Testis (tissue), 3 donors: ENCODE results near the gene FUT6. TPM values are rescaled to one million over a fixed set of nuclear protein-coding genes. Genes with fewer than 3 reads are reported as not detected.

Source experiments
- DNase-seq: peaks from one replicate; pipeline ENCODE4 v3.0.0-alpha.2; 2019
- H3K27ac ChIP-seq, 2 donors: fragments of 200-600 bp; sonication (generic); one replicate each; pipeline ENCODE4 v1.5.1; 2019
- H3K27me3 ChIP-seq: fragments of 200-600 bp; sonication (generic); one replicate; pipeline ENCODE4 v1.5.1; 2019
- H3K36me3 ChIP-seq: fragments of 200-600 bp; sonication (generic); one replicate; pipeline ENCODE4 v1.5.1; 2017; ENCODE audit warnings: low read depth; ENCODE audit errors: missing control alignments
- H3K4me1 ChIP-seq: fragments of 200-600 bp; sonication (generic); one replicate; pipeline ENCODE4 v1.5.1; 2019
- H3K4me3 ChIP-seq, 2 donors: fragments of 200-600 bp; sonication (generic); one replicate each; pipeline ENCODE4 v1.5.1; 2017 to 2019
- H3K9me3 ChIP-seq: fragments of 200-600 bp; sonication (generic); one replicate; pipeline ENCODE4 v1.5.1; 2017
- POLR2A ChIP-seq: fragments of 450-650 bp; IDR thresholded peaks from one replicate; pipeline ENCODE4 v1.6.1; 2017; ENCODE audit warnings: antibody characterized with exemption, mild to moderate bottlenecking, moderate library complexity
- WGBS, 2 donors: methylation state at CpG; one replicate each; pipeline ENCODE4 v1.1.5; 2018; 5-methylcytosine and 5-hydroxymethylcytosine counted together
- intact Hi-C: fragments of 100-400 bp; cut with DNase I; formaldehyde crosslinking; loops from one replicate; pipeline ENCODE4 v1.15.1; 2023; ENCODE audit warnings: low total_unique reads
- polyA plus RNA-seq: library from polyadenylated mRNA; stranded (reverse); fragments of 350-450 nt; fragmentation: Illumina TruSeq; extraction: RNeasy Lipid Tissue Mini Kit (QIAGEN cat#74804); gene quantifications from one replicate; pipeline ENCODE4 v1.2.3, GENCODE V29; 2014; ENCODE audit warnings: low read depth, low replicate concordance; ENCODE audit not compliant: insufficient read depth
- total RNA-seq, 2 donors: library from RNA; depleted of rRNA; stranded (reverse); fragments of >200 nt; gene quantifications; one replicate each; pipeline ENCODE4 v1.2.3, GENCODE V29; 2016
- TF ChIP-seq, protein P1 (sequence below), 3 experiments: fragments of 450-650 bp in 2 of 3; fragments of 200-600 bp in 1 of 3; sonication (generic) in 1 of 3; IDR thresholded peaks; one replicate each; pipeline ENCODE4 v1.5.1; 2016 to 2019; ENCODE audit warnings: antibody characterized with exemption in 3 of 3, mild to moderate bottlenecking in 2 of 3, moderate library complexity in 1 of 3

Gene FUT6
- total and polyA plus RNA-seq, 3 donors from 2014 or later, result 0.19 to 0.84 (median 0.39) TPM

DNA sequence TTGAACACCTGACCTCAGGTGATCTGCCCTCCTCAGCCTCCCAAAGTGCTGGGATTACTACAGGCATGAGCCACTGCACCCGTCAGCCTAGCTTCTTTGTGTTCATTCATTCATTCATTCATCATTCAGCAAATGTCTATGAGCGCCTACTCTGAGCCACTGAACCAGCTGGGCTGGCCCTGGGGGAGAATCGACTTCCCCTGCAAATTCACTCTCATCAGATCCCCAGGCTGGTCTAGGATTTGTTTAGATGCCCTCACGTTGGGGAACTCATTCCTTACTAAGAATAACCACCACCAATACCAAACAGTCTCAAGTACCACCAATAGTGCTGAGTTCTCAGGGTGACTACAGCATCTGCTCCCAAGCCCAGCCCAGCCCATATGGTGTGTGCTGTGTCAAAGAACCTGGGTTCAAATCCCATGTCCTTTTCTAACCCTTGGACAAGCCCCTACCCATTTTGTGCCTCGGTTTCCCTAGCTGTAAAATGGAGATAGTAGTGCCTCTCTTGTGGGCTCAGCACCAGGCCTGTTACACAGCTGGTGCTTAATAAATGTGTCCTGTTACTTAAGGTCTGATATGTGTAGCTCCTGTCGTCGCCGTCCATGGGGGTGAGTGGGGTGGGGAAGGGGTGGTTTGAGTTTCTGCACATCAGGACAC is 17.9 kb downstream of the FUT6 start:
- TF ChIP-seq, protein P1, sequence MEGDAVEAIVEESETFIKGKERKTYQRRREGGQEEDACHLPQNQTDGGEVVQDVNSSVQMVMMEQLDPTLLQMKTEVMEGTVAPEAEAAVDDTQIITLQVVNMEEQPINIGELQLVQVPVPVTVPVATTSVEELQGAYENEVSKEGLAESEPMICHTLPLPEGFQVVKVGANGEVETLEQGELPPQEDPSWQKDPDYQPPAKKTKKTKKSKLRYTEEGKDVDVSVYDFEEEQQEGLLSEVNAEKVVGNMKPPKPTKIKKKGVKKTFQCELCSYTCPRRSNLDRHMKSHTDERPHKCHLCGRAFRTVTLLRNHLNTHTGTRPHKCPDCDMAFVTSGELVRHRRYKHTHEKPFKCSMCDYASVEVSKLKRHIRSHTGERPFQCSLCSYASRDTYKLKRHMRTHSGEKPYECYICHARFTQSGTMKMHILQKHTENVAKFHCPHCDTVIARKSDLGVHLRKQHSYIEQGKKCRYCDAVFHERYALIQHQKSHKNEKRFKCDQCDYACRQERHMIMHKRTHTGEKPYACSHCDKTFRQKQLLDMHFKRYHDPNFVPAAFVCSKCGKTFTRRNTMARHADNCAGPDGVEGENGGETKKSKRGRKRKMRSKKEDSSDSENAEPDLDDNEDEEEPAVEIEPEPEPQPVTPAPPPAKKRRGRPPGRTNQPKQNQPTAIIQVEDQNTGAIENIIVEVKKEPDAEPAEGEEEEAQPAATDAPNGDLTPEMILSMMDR (IDR thresholded peaks at IDR 0.05), result no peak
- no peak for TF ChIP-seq POLR2A
- intact Hi-C loops, result no loop called here
- H3K9me3 ChIP-seq, result no peaks in the 10 kb centered on the region
- H3K36me3 ChIP-seq, result no peaks in the 10 kb centered on the region
- 47 to 68% methylated on average over 8 of the region's 8 CpGs for WGBS, 2 donors
- H3K27ac ChIP-seq, result no peak overlapping the region
- no peaks in the 10 kb centered on the region for H3K27me3 ChIP-seq
- no peak overlapping the region for H3K4me3 ChIP-seq
- no peaks in the 10 kb centered on the region for H3K4me1 ChIP-seq
- DNase-seq, result no peak

- Histone ChIP-seq H3K4me1 (no peaks in the 10 kb centered on the region), H3K27ac (no peak overlapping the region), H3K4me3 (no peak overlapping the region), H3K9me3 (no peaks in the 10 kb centered on the region), H3K36me3 (no peaks in the 10 kb centered on the region), H3K27me3 (no peaks in the 10 kb centered on the region)
- DNase-seq, result no peak
- 55 to 59% methylated on average over 6 of the region's 6 CpGs for WGBS, 2 donors
- no peak for TF ChIP-seq POLR2A
- TF ChIP-seq, protein P1 (IDR thresholded peaks at IDR 0.05), result no peak
- intact Hi-C loops, result no loop called here
These were observed 18.7 kb downstream of the FUT6 start for GRCh38 chr19:5820785-5821184.

DNA sequence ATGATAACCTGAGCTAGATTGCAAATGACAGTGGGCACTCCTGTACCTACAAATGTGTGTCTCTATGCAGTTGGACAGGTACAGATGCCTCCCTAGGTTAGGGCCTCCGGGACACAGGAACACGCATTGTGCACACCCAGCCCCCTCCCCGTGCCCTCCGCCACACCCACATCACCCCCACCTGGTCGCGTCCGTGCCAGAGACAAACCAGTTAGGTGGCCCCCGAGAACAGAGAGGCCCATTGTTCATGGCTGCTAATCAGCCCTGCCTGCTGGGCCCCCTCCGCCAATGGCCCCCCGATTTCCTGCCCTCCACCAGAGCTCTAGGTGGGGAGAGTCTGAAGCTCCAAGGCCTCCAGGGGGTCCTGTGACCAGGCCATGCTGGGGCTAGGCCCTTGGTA is 20.9 kb downstream of the FUT6 start:
- H3K4me3 ChIP-seq, result no peak overlapping the region
- no peaks in the 10 kb centered on the region for H3K27me3 ChIP-seq
- H3K27ac ChIP-seq, result no peak overlapping the region
- no peaks in the 10 kb centered on the region for H3K9me3 ChIP-seq
- intact Hi-C loops, result no loop called here
- TF ChIP-seq POLR2A, result no peak
- TF ChIP-seq, protein P1 (IDR thresholded peaks at IDR 0.05), result no peak
- H3K36me3 ChIP-seq, result no peaks in the 10 kb centered on the region
- no peak for DNase-seq
- WGBS, 2 donors, result 71 to 84% methylated on average over 10 of the region's 10 CpGs
- H3K4me1 ChIP-seq, result no peaks in the 10 kb centered on the region

GRCh38 chr19:5817218-5817617 is 22.3 kb downstream of the FUT6 start:
- DNase-seq, result no peak
- Histone ChIP-seq H3K27ac (no peak overlapping the region), H3K27me3 (no peaks in the 10 kb centered on the region), H3K4me1 (no peaks in the 10 kb centered on the region), H3K9me3 (no peaks in the 10 kb centered on the region), H3K36me3 (no peaks in the 10 kb centered on the region), H3K4me3 (no peak overlapping the region)
- intact Hi-C loops, result no loop called here
- 85 to 90% methylated on average over 2 of the region's 2 CpGs for WGBS, 2 donors
- TF ChIP-seq, protein P1 (IDR thresholded peaks at IDR 0.05), result no peak
- TF ChIP-seq POLR2A, result no peak

GRCh38 chr19:5814852-5815246 is 24.7 kb downstream of the FUT6 start:
- no peak for DNase-seq
- intact Hi-C loops, result no loop called here
- Histone ChIP-seq H3K9me3 (no peaks in the 10 kb centered on the region), H3K4me3 (no peak overlapping the region), H3K27ac (no peak overlapping the region), H3K27me3 (no peaks in the 10 kb centered on the region), H3K36me3 (no peaks in the 10 kb centered on the region), H3K4me1 (no peaks in the 10 kb centered on the region)
- 53 to 58% methylated on average over 11 of the region's 11 CpGs for WGBS, 2 donors
- TF ChIP-seq, protein P1 (IDR thresholded peaks at IDR 0.05), result no peak
- no peak for TF ChIP-seq POLR2A
